NB4 (cell line): ENCODE measurements around the gene SEC23B.

Experiments used
- CTCF ChIP-seq: IDR thresholded peaks from one replicate; pipeline ENCODE4 v1.5.1; 2012; ENCODE audit warnings: low read depth, low read length
- POLR2A ChIP-seq: IDR thresholded peaks from 2 replicates; pipeline ENCODE4 v1.6.1; 2011; ENCODE audit warnings: mild to moderate bottlenecking; ENCODE audit not compliant: insufficient read length; ENCODE audit errors: extremely low read depth
- TF ChIP-seq, protein P1 (sequence below): IDR thresholded peaks from 2 replicates; pipeline ENCODE4 v1.6.1; 2011; ENCODE audit warnings: low read depth, low read length

DNA sequence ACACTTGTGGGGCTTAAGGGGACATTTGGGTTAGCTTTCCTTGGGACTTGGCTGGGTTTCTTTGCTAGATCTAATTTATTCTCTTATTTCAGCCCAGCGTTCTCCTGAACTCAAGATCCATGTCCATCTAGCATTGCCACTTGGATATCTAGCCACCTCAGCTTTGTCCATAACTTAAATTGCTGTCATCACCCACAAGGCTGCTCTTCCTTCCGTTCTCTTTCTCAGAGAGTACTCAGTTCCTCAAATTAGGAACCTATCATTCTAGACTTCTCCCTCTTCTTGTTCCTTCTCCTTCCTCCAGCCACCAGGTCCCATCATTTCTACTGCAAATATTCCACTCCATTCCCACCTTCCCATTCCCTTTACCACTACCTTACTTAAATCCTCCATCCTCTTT lies 63.8 kb downstream of the SEC23B start:
- TF ChIP-seq POLR2A (no peak), CTCF (no peak)
- TF ChIP-seq, protein P1, sequence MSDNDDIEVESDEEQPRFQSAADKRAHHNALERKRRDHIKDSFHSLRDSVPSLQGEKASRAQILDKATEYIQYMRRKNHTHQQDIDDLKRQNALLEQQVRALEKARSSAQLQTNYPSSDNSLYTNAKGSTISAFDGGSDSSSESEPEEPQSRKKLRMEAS: no peak
